AG09309 (cell line): Measurements from ENCODE around the gene NRXN3.

ENCODE experiments used
- DNase-seq: peaks from one replicate; pipeline ENCODE4 v3.0.0-alpha.2; 2010; ENCODE audit warnings: low read depth
- H3K4me3 ChIP-seq: 2 replicates; pipeline ENCODE4 v1.5.1; 2011; ENCODE audit warnings: mild to moderate bottlenecking, low read depth, low read length, moderate library complexity; ENCODE audit not compliant: control insufficient read depth
- TF ChIP-seq, protein P1 (sequence below): IDR thresholded peaks from 2 replicates; pipeline ENCODE4 v1.5.1; 2011; ENCODE audit warnings: mild to moderate bottlenecking, low read depth, low read length, inconsistent platforms; ENCODE audit not compliant: insufficient read depth, control insufficient read depth; ENCODE audit errors: missing control alignments

Gene NRXN3

DNA sequence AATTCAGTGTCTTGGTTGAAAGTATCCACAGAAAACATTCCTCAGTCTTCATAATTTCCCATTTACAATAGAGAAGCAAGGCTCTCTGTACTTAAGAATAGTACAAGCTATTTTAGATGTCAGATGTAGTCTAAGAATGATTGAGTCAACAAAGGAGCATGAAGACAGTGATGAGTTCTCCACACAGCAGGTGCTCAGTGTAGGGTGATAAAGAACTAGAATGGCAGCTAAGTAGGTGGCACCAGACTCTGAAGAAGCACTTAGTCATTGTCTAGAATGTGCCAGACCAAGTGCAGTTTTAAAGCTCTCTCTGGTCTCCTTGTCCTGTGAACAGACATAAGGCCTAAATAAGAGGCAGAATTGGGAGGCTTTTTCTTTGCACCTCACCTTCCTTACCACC, 504.6 kb downstream of the NRXN3 start:
- DNase-seq = no peak
- TF ChIP-seq, protein P1, sequence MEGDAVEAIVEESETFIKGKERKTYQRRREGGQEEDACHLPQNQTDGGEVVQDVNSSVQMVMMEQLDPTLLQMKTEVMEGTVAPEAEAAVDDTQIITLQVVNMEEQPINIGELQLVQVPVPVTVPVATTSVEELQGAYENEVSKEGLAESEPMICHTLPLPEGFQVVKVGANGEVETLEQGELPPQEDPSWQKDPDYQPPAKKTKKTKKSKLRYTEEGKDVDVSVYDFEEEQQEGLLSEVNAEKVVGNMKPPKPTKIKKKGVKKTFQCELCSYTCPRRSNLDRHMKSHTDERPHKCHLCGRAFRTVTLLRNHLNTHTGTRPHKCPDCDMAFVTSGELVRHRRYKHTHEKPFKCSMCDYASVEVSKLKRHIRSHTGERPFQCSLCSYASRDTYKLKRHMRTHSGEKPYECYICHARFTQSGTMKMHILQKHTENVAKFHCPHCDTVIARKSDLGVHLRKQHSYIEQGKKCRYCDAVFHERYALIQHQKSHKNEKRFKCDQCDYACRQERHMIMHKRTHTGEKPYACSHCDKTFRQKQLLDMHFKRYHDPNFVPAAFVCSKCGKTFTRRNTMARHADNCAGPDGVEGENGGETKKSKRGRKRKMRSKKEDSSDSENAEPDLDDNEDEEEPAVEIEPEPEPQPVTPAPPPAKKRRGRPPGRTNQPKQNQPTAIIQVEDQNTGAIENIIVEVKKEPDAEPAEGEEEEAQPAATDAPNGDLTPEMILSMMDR = no peak

DNA sequence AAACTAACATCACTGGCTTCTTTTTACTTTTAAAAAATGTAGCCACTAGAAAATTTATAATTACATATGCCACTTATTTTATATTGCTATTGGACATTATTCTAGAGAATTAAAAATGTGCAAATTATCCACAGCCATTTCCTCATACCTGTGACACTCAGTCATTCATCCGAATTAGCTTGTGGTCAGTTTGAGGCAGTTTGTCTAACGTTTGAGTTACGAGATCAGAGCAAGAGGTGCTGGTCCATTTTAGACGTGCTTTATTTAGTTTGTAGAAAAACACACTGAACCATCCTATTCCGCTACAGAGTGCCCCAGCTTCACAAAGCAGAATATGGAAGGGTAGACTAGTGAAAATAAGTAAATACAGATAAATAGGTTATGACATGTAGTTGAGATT, 513.0 kb downstream of the NRXN3 start:
- no peak for DNase-seq
- TF ChIP-seq, protein P1 = no peak
- H3K4me3 ChIP-seq = no peak overlapping the region

More for the DNA sequence above, 504.6 kb downstream of the NRXN3 start:
- H3K4me3 ChIP-seq = no peak overlapping the region

DNA sequence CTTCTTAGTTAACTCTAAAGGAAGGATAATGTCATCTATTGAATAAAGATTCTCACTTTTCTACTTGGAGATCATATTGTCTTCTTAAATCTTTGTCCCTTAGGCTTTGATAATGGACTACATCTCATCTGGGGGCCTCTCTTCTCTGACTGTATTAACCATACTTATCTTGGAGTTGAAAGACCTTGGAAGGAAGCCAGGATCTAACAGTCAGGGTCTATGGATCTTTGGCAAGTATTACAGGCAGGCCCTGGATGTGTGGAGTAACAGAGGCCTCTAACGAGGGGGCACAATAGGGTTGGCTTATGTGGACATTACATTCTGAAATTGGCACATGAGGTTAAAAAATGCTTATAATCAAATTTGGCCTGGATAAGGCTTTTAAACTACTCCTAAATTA, 513.8 kb downstream of the NRXN3 start:
- TF ChIP-seq, protein P1 = no peak
- H3K4me3 ChIP-seq = no peak overlapping the region
- no peak for DNase-seq

DNA sequence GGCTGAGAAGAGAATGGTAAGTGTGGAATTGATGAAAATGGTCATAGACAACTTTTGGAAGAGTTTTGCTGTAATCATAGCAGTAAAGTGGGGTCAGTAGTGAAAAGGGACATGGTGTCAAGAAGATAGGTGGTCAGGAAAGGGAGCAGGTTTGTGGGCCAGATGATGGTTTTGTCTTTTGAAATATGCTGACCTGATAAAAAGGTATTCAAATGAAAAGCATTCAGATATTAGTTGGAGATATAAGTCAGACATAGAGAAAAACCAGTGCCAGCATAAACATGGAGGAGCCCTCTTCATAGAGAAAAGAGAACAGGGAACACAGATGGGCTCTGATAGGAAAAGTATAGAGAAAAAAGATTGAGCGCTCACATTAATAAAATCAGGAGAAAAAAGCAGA, 518.3 kb downstream of the NRXN3 start:
- H3K4me3 ChIP-seq = no peak overlapping the region
- DNase-seq = no peak
- TF ChIP-seq, protein P1 = no peak

DNA sequence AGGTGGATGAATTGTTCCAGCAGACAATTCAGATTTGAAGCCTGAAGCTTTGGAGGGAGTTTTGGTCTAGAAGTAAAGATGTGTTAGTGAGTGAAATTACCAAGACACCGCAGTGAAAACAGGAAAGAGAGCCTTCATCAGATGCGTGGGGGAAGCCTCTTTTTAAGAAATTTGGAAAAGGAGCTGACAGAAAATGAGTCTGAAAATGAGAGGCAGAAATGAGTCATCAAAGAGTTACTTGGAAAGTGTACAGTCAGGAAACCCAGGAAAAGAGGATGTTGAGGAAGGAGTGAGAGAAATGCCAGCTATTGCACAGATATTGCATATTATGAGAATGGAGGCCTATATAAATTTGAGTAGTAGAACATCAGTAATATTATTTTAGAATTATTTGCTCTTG, 520.7 kb downstream of the NRXN3 start:
- DNase-seq = no peak
- TF ChIP-seq, protein P1 = no peak
- no peak overlapping the region for H3K4me3 ChIP-seq

DNA sequence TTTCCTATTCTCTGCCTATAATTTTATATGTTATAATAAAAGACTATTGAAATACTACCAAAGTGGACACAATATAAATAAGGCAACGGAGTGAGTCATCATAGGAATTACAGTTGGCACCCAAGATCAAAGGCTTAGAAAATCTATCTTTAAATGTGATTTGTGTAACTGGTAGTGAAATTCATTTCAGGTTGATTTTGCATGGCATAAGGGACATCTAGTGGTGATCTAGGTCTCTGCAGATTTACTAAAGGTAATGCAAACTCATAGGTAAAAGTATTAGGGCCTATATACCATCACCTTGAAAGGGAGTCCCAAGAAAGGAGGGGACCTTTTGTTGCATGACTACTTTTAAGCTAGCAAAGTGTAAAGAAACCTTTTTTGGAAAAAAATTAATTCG, 527.2 kb downstream of the NRXN3 start:
- H3K4me3 ChIP-seq = no peak overlapping the region
- no peak for DNase-seq
- TF ChIP-seq, protein P1 = peak; percentile 62

DNA sequence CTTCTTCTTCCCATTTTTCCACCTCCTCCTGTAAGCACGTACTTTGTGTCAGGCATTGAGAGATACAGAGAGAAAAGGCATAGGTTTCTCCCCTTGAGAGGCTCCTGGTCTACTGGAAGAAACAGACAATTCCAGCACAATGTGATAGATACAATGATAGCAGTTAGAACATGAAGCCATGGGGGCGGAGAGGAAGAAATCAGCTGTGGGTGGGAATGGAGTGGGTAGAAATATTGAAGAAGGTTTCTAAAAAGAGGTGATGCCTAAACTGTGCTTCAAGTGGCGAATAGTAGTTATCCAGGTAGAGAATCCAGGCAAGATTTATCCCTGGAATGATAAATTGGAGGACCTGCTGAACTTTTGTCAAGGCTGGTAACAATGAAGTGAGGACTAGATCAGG, 528.8 kb downstream of the NRXN3 start:
- TF ChIP-seq, protein P1 = no peak
- no peak overlapping the region for H3K4me3 ChIP-seq
- no peak for DNase-seq
